ENCODE data around the gene GAS6.

DNA sequence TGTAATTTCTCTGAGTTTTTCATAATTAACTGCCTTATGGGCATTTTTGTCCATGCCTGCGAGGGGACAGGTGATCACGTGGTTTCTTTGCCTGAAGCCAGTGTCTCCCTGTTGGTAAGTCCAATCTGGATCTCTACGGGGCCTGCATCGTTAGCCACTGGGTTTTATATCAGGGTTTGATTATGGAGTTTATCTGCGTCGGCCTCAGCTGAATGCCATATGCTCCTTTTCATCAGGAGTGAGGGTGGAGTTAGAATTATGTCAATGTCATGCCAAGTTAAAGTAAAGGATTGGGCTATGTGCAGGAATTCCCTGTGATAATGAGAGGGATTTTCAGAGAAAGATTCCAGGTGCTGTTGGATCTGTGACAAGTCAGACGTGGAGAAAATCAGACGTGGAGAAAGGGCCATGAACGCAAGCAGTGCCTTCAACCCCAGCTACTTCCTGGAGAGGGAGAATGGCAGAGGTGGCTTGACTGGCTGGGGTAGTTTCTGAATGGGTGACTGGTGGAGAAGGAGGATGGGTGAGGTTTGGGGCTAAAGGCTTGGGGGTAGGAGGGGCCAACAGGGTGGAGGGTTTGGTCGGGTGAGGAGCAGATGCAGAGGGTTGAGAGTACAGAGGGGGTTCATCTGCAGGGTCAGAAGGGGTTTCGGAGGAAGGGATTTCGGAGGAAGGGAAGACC lies 80.5 kb downstream of the GAS6 start:
- TF ChIP-seq, protein P1, sequence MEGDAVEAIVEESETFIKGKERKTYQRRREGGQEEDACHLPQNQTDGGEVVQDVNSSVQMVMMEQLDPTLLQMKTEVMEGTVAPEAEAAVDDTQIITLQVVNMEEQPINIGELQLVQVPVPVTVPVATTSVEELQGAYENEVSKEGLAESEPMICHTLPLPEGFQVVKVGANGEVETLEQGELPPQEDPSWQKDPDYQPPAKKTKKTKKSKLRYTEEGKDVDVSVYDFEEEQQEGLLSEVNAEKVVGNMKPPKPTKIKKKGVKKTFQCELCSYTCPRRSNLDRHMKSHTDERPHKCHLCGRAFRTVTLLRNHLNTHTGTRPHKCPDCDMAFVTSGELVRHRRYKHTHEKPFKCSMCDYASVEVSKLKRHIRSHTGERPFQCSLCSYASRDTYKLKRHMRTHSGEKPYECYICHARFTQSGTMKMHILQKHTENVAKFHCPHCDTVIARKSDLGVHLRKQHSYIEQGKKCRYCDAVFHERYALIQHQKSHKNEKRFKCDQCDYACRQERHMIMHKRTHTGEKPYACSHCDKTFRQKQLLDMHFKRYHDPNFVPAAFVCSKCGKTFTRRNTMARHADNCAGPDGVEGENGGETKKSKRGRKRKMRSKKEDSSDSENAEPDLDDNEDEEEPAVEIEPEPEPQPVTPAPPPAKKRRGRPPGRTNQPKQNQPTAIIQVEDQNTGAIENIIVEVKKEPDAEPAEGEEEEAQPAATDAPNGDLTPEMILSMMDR (IDR thresholded peaks at IDR 0.05 in 2 of 3, conservative IDR thresholded peaks at IDR 0.05 in 1 of 3; ENCODE audit: insufficient read depth in 2 of 3, low read depth in 1 of 3, low read length in 3 of 3), result no peak
- TF ChIP-seq, protein P2, sequence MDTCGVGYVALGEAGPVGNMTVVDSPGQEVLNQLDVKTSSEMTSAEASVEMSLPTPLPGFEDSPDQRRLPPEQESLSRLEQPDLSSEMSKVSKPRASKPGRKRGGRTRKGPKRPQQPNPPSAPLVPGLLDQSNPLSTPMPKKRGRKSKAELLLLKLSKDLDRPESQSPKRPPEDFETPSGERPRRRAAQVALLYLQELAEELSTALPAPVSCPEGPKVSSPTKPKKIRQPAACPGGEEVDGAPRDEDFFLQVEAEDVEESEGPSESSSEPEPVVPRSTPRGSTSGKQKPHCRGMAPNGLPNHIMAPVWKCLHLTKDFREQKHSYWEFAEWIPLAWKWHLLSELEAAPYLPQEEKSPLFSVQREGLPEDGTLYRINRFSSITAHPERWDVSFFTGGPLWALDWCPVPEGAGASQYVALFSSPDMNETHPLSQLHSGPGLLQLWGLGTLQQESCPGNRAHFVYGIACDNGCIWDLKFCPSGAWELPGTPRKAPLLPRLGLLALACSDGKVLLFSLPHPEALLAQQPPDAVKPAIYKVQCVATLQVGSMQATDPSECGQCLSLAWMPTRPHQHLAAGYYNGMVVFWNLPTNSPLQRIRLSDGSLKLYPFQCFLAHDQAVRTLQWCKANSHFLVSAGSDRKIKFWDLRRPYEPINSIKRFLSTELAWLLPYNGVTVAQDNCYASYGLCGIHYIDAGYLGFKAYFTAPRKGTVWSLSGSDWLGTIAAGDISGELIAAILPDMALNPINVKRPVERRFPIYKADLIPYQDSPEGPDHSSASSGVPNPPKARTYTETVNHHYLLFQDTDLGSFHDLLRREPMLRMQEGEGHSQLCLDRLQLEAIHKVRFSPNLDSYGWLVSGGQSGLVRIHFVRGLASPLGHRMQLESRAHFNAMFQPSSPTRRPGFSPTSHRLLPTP (IDR thresholded peaks at IDR 0.05; ENCODE audit: borderline replicate concordance, extremely low read depth, insufficient read length), result no peak
- TF ChIP-seq, protein P3, sequence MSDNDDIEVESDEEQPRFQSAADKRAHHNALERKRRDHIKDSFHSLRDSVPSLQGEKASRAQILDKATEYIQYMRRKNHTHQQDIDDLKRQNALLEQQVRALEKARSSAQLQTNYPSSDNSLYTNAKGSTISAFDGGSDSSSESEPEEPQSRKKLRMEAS (CRISPR knock-in tag; IDR thresholded peaks at IDR 0.05), result no peak
- TF ChIP-seq HDAC6 (IDR thresholded peaks at IDR 0.05; ENCODE audit: low read depth, low read length), result no peak
- no peak for TF ChIP-seq TAF1 (IDR thresholded peaks at IDR 0.05; ENCODE audit: control insufficient read depth, extremely low read depth, insufficient read depth, low read length, severe bottlenecking)
- TF ChIP-seq, protein P4, sequence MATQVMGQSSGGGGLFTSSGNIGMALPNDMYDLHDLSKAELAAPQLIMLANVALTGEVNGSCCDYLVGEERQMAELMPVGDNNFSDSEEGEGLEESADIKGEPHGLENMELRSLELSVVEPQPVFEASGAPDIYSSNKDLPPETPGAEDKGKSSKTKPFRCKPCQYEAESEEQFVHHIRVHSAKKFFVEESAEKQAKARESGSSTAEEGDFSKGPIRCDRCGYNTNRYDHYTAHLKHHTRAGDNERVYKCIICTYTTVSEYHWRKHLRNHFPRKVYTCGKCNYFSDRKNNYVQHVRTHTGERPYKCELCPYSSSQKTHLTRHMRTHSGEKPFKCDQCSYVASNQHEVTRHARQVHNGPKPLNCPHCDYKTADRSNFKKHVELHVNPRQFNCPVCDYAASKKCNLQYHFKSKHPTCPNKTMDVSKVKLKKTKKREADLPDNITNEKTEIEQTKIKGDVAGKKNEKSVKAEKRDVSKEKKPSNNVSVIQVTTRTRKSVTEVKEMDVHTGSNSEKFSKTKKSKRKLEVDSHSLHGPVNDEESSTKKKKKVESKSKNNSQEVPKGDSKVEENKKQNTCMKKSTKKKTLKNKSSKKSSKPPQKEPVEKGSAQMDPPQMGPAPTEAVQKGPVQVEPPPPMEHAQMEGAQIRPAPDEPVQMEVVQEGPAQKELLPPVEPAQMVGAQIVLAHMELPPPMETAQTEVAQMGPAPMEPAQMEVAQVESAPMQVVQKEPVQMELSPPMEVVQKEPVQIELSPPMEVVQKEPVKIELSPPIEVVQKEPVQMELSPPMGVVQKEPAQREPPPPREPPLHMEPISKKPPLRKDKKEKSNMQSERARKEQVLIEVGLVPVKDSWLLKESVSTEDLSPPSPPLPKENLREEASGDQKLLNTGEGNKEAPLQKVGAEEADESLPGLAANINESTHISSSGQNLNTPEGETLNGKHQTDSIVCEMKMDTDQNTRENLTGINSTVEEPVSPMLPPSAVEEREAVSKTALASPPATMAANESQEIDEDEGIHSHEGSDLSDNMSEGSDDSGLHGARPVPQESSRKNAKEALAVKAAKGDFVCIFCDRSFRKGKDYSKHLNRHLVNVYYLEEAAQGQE (IDR thresholded peaks at IDR 0.05; ENCODE audit: borderline replicate concordance), result no peak
- TF ChIP-seq, protein P4 (CRISPR knock-in tag; IDR thresholded peaks at IDR 0.05; ENCODE audit: low read depth), result no peak
- TF ChIP-seq, protein P5, sequence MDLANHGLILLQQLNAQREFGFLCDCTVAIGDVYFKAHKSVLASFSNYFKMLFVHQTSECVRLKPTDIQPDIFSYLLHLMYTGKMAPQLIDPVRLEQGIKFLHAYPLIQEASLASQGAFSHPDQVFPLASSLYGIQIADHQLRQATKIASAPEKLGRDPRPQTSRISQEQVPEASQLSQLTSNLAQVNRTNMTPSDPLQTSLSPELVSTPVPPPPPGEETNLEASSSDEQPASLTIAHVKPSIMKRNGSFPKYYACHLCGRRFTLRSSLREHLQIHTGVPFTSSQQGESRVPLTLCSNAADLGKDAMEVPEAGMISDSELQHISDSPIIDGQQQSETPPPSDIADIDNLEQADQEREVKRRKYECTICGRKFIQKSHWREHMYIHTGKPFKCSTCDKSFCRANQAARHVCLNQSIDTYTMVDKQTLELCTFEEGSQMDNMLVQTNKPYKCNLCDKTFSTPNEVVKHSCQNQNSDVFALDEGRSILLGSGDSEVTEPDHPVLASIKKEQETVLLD (IDR thresholded peaks at IDR 0.05), result no peak
- TF ChIP-seq POLR2A (conservative IDR thresholded peaks at IDR 0.05), result no peak
- TF ChIP-seq, protein P6, sequence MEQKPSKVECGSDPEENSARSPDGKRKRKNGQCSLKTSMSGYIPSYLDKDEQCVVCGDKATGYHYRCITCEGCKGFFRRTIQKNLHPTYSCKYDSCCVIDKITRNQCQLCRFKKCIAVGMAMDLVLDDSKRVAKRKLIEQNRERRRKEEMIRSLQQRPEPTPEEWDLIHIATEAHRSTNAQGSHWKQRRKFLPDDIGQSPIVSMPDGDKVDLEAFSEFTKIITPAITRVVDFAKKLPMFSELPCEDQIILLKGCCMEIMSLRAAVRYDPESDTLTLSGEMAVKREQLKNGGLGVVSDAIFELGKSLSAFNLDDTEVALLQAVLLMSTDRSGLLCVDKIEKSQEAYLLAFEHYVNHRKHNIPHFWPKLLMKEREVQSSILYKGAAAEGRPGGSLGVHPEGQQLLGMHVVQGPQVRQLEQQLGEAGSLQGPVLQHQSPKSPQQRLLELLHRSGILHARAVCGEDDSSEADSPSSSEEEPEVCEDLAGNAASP (IDR thresholded peaks at IDR 0.05), result no peak
- TF ChIP-seq PPARD (CRISPR knock-in tag; IDR thresholded peaks at IDR 0.05), result no peak
- TF ChIP-seq CEBPB (tag; IDR thresholded peaks at IDR 0.05), result no peak
- no peak for TF ChIP-seq COPS2 (conservative IDR thresholded peaks at IDR 0.05)
- no peak for TF ChIP-seq HCFC1 (IDR thresholded peaks at IDR 0.05; ENCODE audit: low read depth, low read length)

All from K562 (cell line).